HepG2 (cell line): ENCODE measurements around the gene TNFRSF21. TPM values are rescaled to one million over a fixed set of nuclear protein-coding genes. Genes with fewer than 3 reads are reported as not detected.

Experiments used
- ATAC-seq: fragments of 200-7000 bp; cut with Tn5 transposase; 3 replicates; pipeline ENCODE4 v1.9.1; 2020; ENCODE audit warnings: mild to moderate bottlenecking, moderate library complexity
- BruUV-seq: library from RNA; stranded (reverse); fragments of 400-500 nt; replicated peaks from 2 replicates; lab custom pipeline; 2021; lab: Mats Ljungman, UMichigan
- CTCF ChIA-PET: fragments of 300-600 bp; formaldehyde crosslinking; extraction: SDS; loops from one replicate; lab custom pipeline; 2021; ENCODE audit warnings: low total read pairs, inconsistent platforms, low intra/inter-chr PET ratio; lab: Yijun Ruan, JAX
- POLR2A ChIA-PET: fragments of 350-600 bp; sonication (Branson Sonifier 250); formaldehyde crosslinking; loops from one replicate; lab custom pipeline; 2020; ENCODE audit warnings: antibody characterized with exemption, inconsistent platforms; lab: Yijun Ruan, JAX
- DNase-seq: peaks from one replicate; pipeline ENCODE4 v3.0.0-alpha.2; 2015; ENCODE audit warnings: low spot score
- FAIRE-seq: peaks from 3 replicates; lab custom pipeline; 2011; peaks lifted over from hg19 to GRCh38; lab: Jason Lieb, UNC
- H2AFZ ChIP-seq: one replicate; pipeline ENCODE4 v1.6.1; 2011; ENCODE audit warnings: low read length, inconsistent platforms
- H3K27ac ChIP-seq: fragments of 300-600 bp; 3 replicates; pipeline ENCODE4 v1.8.0; 2011; ENCODE audit warnings: mixed run types, mild to moderate bottlenecking, mixed read lengths, low read length, inconsistent platforms; ENCODE audit not compliant: insufficient read depth; ENCODE audit errors: extremely low read length
- H3K27me3 ChIP-seq, 2 experiments: fragments of 200-600 bp in 1 of 2; 2 replicates in 1 of 2; 3 replicates in 1 of 2; pipeline versions ENCODE4 v1.6.0 to v1.8.0; 2011; ENCODE audit warnings: low read length in 2 of 2, mild to moderate bottlenecking in 2 of 2, moderate library complexity in 2 of 2, inconsistent platforms in 1 of 2; ENCODE audit not compliant: insufficient read depth in 2 of 2, control insufficient read depth in 1 of 2
- H3K36me3 ChIP-seq, 2 experiments: fragments of 200-600 bp in 1 of 2; replicated peaks in 1 of 2; 2 replicates in 1 of 2; 3 replicates in 1 of 2; pipeline versions ENCODE4 v1.5.1 to v1.8.0; 2011; ENCODE audit warnings: low read length in 2 of 2, inconsistent platforms in 1 of 2; ENCODE audit not compliant: insufficient read depth in 2 of 2, control insufficient read depth in 1 of 2
- H3K4me1 ChIP-seq: 2 replicates; pipeline ENCODE4 v1.5.1; 2012; ENCODE audit warnings: low read length, inconsistent platforms; ENCODE audit not compliant: insufficient read depth
- H3K4me2 ChIP-seq: 2 replicates; pipeline ENCODE4 v1.6.0; 2011; ENCODE audit warnings: low read depth, low read length, inconsistent platforms
- H3K4me3 ChIP-seq, 3 experiments: fragments of 200-600 bp in 1 of 3; sonication (generic), shearing (Covaris generic) in 1 of 3; replicated peaks in 1 of 3; 2 replicates each; pipeline ENCODE4 v1.5.1; 2011 to 2016; ENCODE audit warnings: low read length in 3 of 3, inconsistent platforms in 2 of 3, low read depth in 2 of 3, mild to moderate bottlenecking in 2 of 3, control low read depth in 1 of 3, mixed read lengths in 1 of 3; ENCODE audit not compliant: insufficient read depth in 1 of 3
- H3K79me2 ChIP-seq: one replicate; pipeline ENCODE4 v1.6.1; 2011; ENCODE audit warnings: low read length, inconsistent platforms; ENCODE audit not compliant: insufficient read depth
- H3K9ac ChIP-seq: 2 replicates; pipeline ENCODE4 v1.6.0; 2011; ENCODE audit warnings: mild to moderate bottlenecking, low read depth, low read length, inconsistent platforms; ENCODE audit not compliant: insufficient read depth
- H3K9me3 ChIP-seq: 2 replicates; pipeline ENCODE4 v1.5.1; 2012; ENCODE audit warnings: mild to moderate bottlenecking, low read length
- H4K20me1 ChIP-seq: 2 replicates; pipeline ENCODE4 v1.6.0; 2011; ENCODE audit warnings: inconsistent platforms, mild to moderate bottlenecking, low read length, moderate library complexity; ENCODE audit not compliant: insufficient read depth
- ELF3 ChIP-seq: IDR thresholded peaks from 2 replicates; pipeline ENCODE4 v1.6.1; 2016; ENCODE audit warnings: missing genetic modification reagents, missing compliant biosample characterization
- FOXM1 ChIP-seq: sonication (generic); formaldehyde crosslinking; IDR thresholded peaks from 2 replicates; pipeline ENCODE4 v1.5.0; 2020; ENCODE audit warnings: missing genetic modification reagents
- GATAD2A ChIP-seq: IDR thresholded peaks from 2 replicates; pipeline ENCODE4 v1.6.1; 2016
- MATR3 ChIP-seq: sonication (generic); formaldehyde crosslinking; IDR thresholded peaks from 2 replicates; pipeline ENCODE4 v1.4.0; 2020; ENCODE audit warnings: missing genetic modification reagents
- MEIS1 ChIP-seq: sonication (generic); formaldehyde crosslinking; IDR thresholded peaks from 2 replicates; pipeline ENCODE4 v1.9.0; 2021; ENCODE audit warnings: mild to moderate bottlenecking, missing genetic modification reagents, moderate library complexity, borderline replicate concordance
- RBM22 ChIP-seq: fragments of 200-400 bp; formaldehyde crosslinking; optimal IDR thresholded peaks from 2 replicates; pipeline ENCODE3; 2017; ENCODE audit warnings: mild to moderate bottlenecking, low read length, moderate library complexity
- SNAI1 ChIP-seq: sonication (generic); formaldehyde crosslinking; IDR thresholded peaks from 2 replicates; pipeline ENCODE4 v1.5.0; 2020; ENCODE audit warnings: mild to moderate bottlenecking, missing genetic modification reagents, borderline replicate concordance
- THAP11 ChIP-seq: IDR thresholded peaks from 2 replicates; pipeline ENCODE4 v1.6.1; 2016; ENCODE audit warnings: missing biosample characterization, missing genetic modification reagents
- ZFP41 ChIP-seq: sonication (generic); formaldehyde crosslinking; IDR thresholded peaks from 2 replicates; pipeline ENCODE4 v1.4.0; 2020; ENCODE audit warnings: mild to moderate bottlenecking, missing genetic modification reagents, borderline replicate concordance
- ZFYVE20 ChIP-seq: sonication (generic); formaldehyde crosslinking; IDR thresholded peaks from 2 replicates; pipeline ENCODE4 v1.8.0; 2023; ENCODE audit warnings: low read depth, mild to moderate bottlenecking, moderate library complexity, missing genetic modification reagents, borderline replicate concordance
- ZNF660 ChIP-seq: sonication (generic); formaldehyde crosslinking; IDR thresholded peaks from 2 replicates; pipeline ENCODE4 v1.5.1; 2020; ENCODE audit warnings: mild to moderate bottlenecking, low read depth, missing genetic modification reagents, borderline replicate concordance
- ZNF703 ChIP-seq: sonication (generic); formaldehyde crosslinking; IDR thresholded peaks from 2 replicates; pipeline ENCODE4 v1.5.1; 2020; ENCODE audit warnings: missing genetic modification reagents, mild to moderate bottlenecking, moderate library complexity, borderline replicate concordance
- WGBS: methylation state at CpG from one replicate; pipeline ENCODE4 v1.1.6; 2017; ENCODE audit warnings: low lambda C conversion rate; 5-methylcytosine and 5-hydroxymethylcytosine counted together
- in situ Hi-C: cut with HindIII; loops from 2 replicates; pipeline ENCODE4 v1.10.0; 2017; ENCODE audit warnings: low pct_unique_long_range_greater_than_20kb; ENCODE audit not compliant: extremely low pct_ligation_motif_present
- intact Hi-C: fragments of 100-400 bp; cut with micrococcal nuclease; formaldehyde crosslinking; loops from one replicate; pipeline ENCODE4 v1.10.0; 2022; ENCODE audit not compliant: unreplicated experiment
- polyA plus RNA-seq, 8 experiments: library from polyadenylated mRNA; depleted of rRNA in 3 of 8; stranded (reverse) in 7 of 8; unstranded in 1 of 8; fragments of >200 nt; fragmentation: Illumina TruSeq in 4 of 8; extraction: Trizol in 4 of 8; gene quantifications; 2 replicates each; pipeline versions ENCODE4 v1.2.1 to v1.2.3, GENCODE V29; 2011 to 2016; ENCODE audit warnings: low read depth in 4 of 8, missing spikeins in 1 of 8, mixed read lengths in 1 of 8; ENCODE audit not compliant: insufficient read depth in 1 of 8
- total RNA-seq, 5 experiments: library from RNA; depleted of rRNA; stranded (reverse); fragments of >200 nt; fragmentation: Illumina TruSeq; extraction: Trizol; gene quantifications; 2 replicates each; pipeline ENCODE4 v1.2.3, GENCODE V29; 2016; ENCODE audit warnings: low read depth in 1 of 5

TNFRSF21 gene
- total and polyA plus RNA-seq, 2 of the 13 experiments (the other 11 are each of a cell fraction or from before 2014, with no cell fraction given): 24.8 to 46.3 TPM

DNA sequence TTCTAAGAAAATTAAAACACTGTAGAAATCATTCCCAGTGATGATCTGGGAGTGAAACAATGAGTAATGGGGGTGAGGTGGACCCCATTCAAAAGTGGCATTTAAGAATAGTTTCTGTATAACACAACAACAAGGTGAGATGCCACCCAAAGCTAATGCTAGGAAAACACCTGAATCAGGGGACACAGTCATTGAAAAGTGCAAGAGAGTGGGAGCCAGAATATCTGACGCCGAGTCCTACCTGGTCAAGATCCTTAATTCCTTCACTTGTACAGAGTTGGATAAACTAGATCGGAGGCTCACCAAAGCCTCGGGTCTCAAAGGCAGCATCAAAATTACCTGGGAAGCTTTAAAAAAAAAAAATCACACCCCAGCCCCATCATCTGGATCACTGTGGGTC, 17.7 kb downstream of the TNFRSF21 start:
- Histone ChIP-seq H2AFZ (no peak overlapping the region), H3K4me2 (no peak overlapping the region), H3K9me3 (no peaks in the 10 kb centered on the region), H3K27me3 (no peaks in the 10 kb centered on the region), H3K27ac (no peak overlapping the region), H3K4me1 (peaks cover 49% of the 10 kb centered on the region), H4K20me1 (peaks cover 64% of the 10 kb centered on the region), H3K79me2 (peaks cover 94% of the 10 kb centered on the region), H3K9ac (no peak overlapping the region), H3K36me3 (peaks cover 0 to 28% of the 10 kb centered on the region in 2 experiments; a peak in 2 of 5 replicates), H3K4me3 (no peak overlapping the region)
- ATAC-seq (no peak), FAIRE-seq (no peak), DNase-seq (no peak)
- TF ChIP-seq THAP11 (no peak), RBM22 (peak; percentile 96)
- in situ Hi-C loops (no loop called here), intact Hi-C loops (loop anchor here (5.0 kb wide), 1 partner anchor 40 kb away; no protein-coding TSS in a partner anchor)
- WGBS: 96% methylated on average over 4 of the region's 4 CpGs
- CTCF ChIA-PET: no interaction called here
- POLR2A ChIA-PET: no interaction called here
- no TSS peak for BruUV-seq

DNA sequence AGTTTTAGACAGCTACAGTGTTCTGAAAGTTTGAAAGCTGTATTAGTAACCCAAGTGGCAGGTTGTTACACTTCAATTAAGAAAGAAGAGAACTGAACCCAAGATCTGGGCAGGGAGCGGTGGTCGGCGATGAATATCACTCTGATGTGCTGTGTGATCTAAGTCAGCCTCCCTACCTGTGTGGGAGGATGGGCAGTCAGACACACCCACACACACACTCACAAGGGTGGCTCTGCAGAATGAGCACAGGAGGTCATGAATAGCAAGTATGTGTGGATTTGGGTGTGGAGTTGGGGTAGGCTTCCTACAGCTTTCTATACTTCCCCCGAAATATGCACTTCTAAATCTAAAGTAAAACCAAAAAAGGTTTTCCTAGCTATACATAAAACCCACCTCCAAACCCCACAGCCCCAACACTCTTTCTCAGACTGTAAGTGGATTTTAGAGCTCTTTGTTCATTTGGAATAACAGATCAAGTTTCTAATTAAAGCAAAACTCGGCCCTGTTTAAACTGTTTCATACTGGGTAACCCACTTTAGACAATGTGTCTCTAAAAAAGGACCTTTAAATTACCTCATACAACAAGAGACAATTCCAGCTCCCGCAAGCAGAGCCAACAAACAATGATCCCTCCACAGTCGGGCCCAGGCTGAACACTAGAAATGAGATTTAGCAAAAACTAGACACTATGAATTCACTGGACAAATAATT, 19.4 kb downstream of the TNFRSF21 start:
- no TSS peak for BruUV-seq
- intact Hi-C loops (loop anchor here (5.0 kb wide), 1 partner anchor 38 kb away; no protein-coding TSS in a partner anchor), in situ Hi-C loops (no loop called here)
- no peak overlapping the region for H3K4me2 ChIP-seq
- H3K4me3 ChIP-seq: no peak overlapping the region
- H3K27me3 ChIP-seq: no peaks in the 10 kb centered on the region
- H4K20me1 ChIP-seq: peaks cover 53% of the 10 kb centered on the region
- no peak overlapping the region for H3K9ac ChIP-seq
- DNase-seq: no peak
- H3K9me3 ChIP-seq: no peaks in the 10 kb centered on the region
- no peak overlapping the region for H3K27ac ChIP-seq
- ChIA-PET POLR2A (interaction anchor here (1.4 kb wide), 1 partner anchor 10 kb away, joined by 3 read pairs; no protein-coding TSS in a partner anchor), CTCF (no interaction called here)
- H2AFZ ChIP-seq: no peak overlapping the region
- no peak for FAIRE-seq
- H3K4me1 ChIP-seq: peaks cover 36% of the 10 kb centered on the region
- ATAC-seq: no peak
- peaks cover 14 to 35% of the 10 kb centered on the region in 2 experiments for H3K36me3 ChIP-seq
- TF ChIP-seq ZNF703 (CRISPR knock-in tag): no peak
- TF ChIP-seq MATR3: no peak
- TF ChIP-seq SNAI1: no peak
- no peak for TF ChIP-seq FOXM1 (CRISPR knock-in tag)
- no peak for TF ChIP-seq ZFYVE20 (CRISPR knock-in tag)
- TF ChIP-seq GATAD2A: no peak
- no peak for TF ChIP-seq ZNF660 (CRISPR knock-in tag)
- no peak for TF ChIP-seq ZFP41
- no peak for TF ChIP-seq MEIS1 (CRISPR knock-in tag)
- TF ChIP-seq ELF3 (CRISPR knock-in tag): no peak
- WGBS: 94% methylated on average over 7 of the region's 7 CpGs
- peaks cover 94% of the 10 kb centered on the region for H3K79me2 ChIP-seq
